HUES48 (cell line): ENCODE data around the gene PPP1R16B.
A peak's percentile ranks its signal among the peaks of the same experiment; 100 is the strongest.

ENCODE experiments used
- H3K27ac ChIP-seq: one replicate; pipeline ENCODE4 v1.7.0; 2013; ENCODE audit warnings: low read depth, low read length, inconsistent platforms
- H3K27me3 ChIP-seq: 2 replicates; pipeline ENCODE4 v1.6.1; 2013; ENCODE audit warnings: mild to moderate bottlenecking, low read length; ENCODE audit not compliant: control insufficient read depth, insufficient read depth
- H3K36me3 ChIP-seq: 2 replicates; pipeline ENCODE4 v1.6.1; 2013; ENCODE audit warnings: low read length; ENCODE audit not compliant: control insufficient read depth, insufficient read depth
- H3K4me1 ChIP-seq: 2 replicates; pipeline ENCODE4 v1.6.1; 2013; ENCODE audit warnings: mild to moderate bottlenecking, low read length; ENCODE audit not compliant: control insufficient read depth, insufficient read depth
- H3K4me3 ChIP-seq: 2 replicates; pipeline ENCODE4 v1.5.1; 2013; ENCODE audit warnings: mild to moderate bottlenecking, low read depth, low read length
- H3K9ac ChIP-seq: 2 replicates; pipeline ENCODE4 v1.6.1; 2013; ENCODE audit warnings: mild to moderate bottlenecking, low read depth, low read length, moderate library complexity
- H3K9me3 ChIP-seq: 2 replicates; pipeline ENCODE4 v1.6.1; 2013; ENCODE audit warnings: low read length; ENCODE audit not compliant: control insufficient read depth, insufficient read depth

PPP1R16B gene

GRCh38 chr20:38889792-38890496 lies 84.4 kb downstream of the PPP1R16B start:
- Histone ChIP-seq H3K4me3 (no peak overlapping the region), H3K4me1 (peaks cover 5% of the 10 kb centered on the region), H3K9ac (no peak overlapping the region), H3K27ac (no peak overlapping the region), H3K9me3 (no peaks in the 10 kb centered on the region), H3K27me3 (no peaks in the 10 kb centered on the region), H3K36me3 (no peaks in the 10 kb centered on the region)

- Histone ChIP-seq H3K9ac (no peak overlapping the region), H3K4me3 (no peak overlapping the region), H3K4me1 (peaks cover 5% of the 10 kb centered on the region), H3K9me3 (no peaks in the 10 kb centered on the region), H3K27me3 (no peaks in the 10 kb centered on the region), H3K36me3 (no peaks in the 10 kb centered on the region), H3K27ac (no peak overlapping the region)
Measured at GRCh38 chr20:38890497-38890818, 85.0 kb downstream of the PPP1R16B start.

GRCh38 chr20:38892091-38892981 lies 86.8 kb downstream of the PPP1R16B start:
- peaks cover 5% of the 10 kb centered on the region for H3K4me1 ChIP-seq
- no peak overlapping the region for H3K9ac ChIP-seq
- no peaks in the 10 kb centered on the region for H3K9me3 ChIP-seq
- H3K4me3 ChIP-seq: no peak overlapping the region
- H3K36me3 ChIP-seq: peaks cover 2% of the 10 kb centered on the region; the same call in 1 of the 2 replicates
- H3K27ac ChIP-seq: no peak overlapping the region
- no peaks in the 10 kb centered on the region for H3K27me3 ChIP-seq

- Histone ChIP-seq H3K36me3 (peaks cover 2% of the 10 kb centered on the region; the same call in 1 of the 2 replicates), H3K27ac (no peak overlapping the region), H3K4me3 (no peak overlapping the region), H3K4me1 (peaks cover 5% of the 10 kb centered on the region), H3K9me3 (no peaks in the 10 kb centered on the region), H3K9ac (no peak overlapping the region), H3K27me3 (no peaks in the 10 kb centered on the region)
Measured at GRCh38 chr20:38893056-38893564, 87.6 kb downstream of the PPP1R16B start.

- H3K9ac ChIP-seq: no peak overlapping the region
- H3K4me3 ChIP-seq: peak overlapping the region; percentile 42; the same call in 1 of the 2 replicates
- H3K27ac ChIP-seq: no peak overlapping the region
- H3K27me3 ChIP-seq: no peaks in the 10 kb centered on the region
- H3K36me3 ChIP-seq: peaks cover 2% of the 10 kb centered on the region; the same call in 1 of the 2 replicates
- no peaks in the 10 kb centered on the region for H3K9me3 ChIP-seq
- H3K4me1 ChIP-seq: peaks cover 5% of the 10 kb centered on the region
Measured at GRCh38 chr20:38893565-38894090, 88.1 kb downstream of the PPP1R16B start.

GRCh38 chr20:38894091-38894847 lies 88.8 kb downstream of the PPP1R16B start:
- Histone ChIP-seq H3K9ac (no peak overlapping the region), H3K4me3 (no peak overlapping the region), H3K4me1 (peaks cover 5% of the 10 kb centered on the region), H3K27me3 (no peaks in the 10 kb centered on the region), H3K9me3 (no peaks in the 10 kb centered on the region), H3K27ac (no peak overlapping the region), H3K36me3 (peaks cover 2% of the 10 kb centered on the region; the same call in 1 of the 2 replicates)

GRCh38 chr20:38895098-38895949 lies 89.8 kb downstream of the PPP1R16B start:
- Histone ChIP-seq H3K9ac (no peak overlapping the region), H3K4me1 (peaks cover 5% of the 10 kb centered on the region)

GRCh38 chr20:38896009-38896594 lies 90.6 kb downstream of the PPP1R16B start:
- Histone ChIP-seq H3K4me1 (peaks cover 5% of the 10 kb centered on the region), H3K36me3 (peaks cover 8% of the 10 kb centered on the region; the same call in 1 of the 2 replicates), H3K9me3 (no peaks in the 10 kb centered on the region), H3K9ac (no peak overlapping the region), H3K27ac (no peak overlapping the region), H3K27me3 (no peaks in the 10 kb centered on the region), H3K4me3 (no peak overlapping the region)

More at GRCh38 chr20:38895098-38895949, 89.8 kb downstream of the PPP1R16B start:
- H3K4me3 ChIP-seq: no peak overlapping the region
- no peaks in the 10 kb centered on the region for H3K9me3 ChIP-seq
- H3K27me3 ChIP-seq: no peaks in the 10 kb centered on the region
- peaks cover 2% of the 10 kb centered on the region; the same call in 1 of the 2 replicates for H3K36me3 ChIP-seq
- no peak overlapping the region for H3K27ac ChIP-seq

- Histone ChIP-seq H3K4me1 (peaks cover 5% of the 10 kb centered on the region), H3K9me3 (no peaks in the 10 kb centered on the region), H3K9ac (no peak overlapping the region), H3K36me3 (peaks cover 8% of the 10 kb centered on the region; the same call in 1 of the 2 replicates), H3K27me3 (no peaks in the 10 kb centered on the region), H3K4me3 (no peak overlapping the region), H3K27ac (no peak overlapping the region)
Measured at GRCh38 chr20:38897267-38897666, 91.8 kb downstream of the PPP1R16B start.
